H9 (cell line): ENCODE results near the gene PFDN5. TPM values are rescaled to one million over a fixed set of nuclear protein-coding genes. Genes with fewer than 3 reads are reported as not detected.

Experiments used
- DNase-seq: peaks from one replicate; pipeline ENCODE4 v3.0.0-alpha.2; 2017
- H2AFZ ChIP-seq: one replicate; pipeline ENCODE4 v1.6.1; 2013; ENCODE audit warnings: mild to moderate bottlenecking, low read length, control low read depth, moderate library complexity
- H2AK5ac ChIP-seq: 2 replicates; pipeline ENCODE4 v1.6.1; 2013; ENCODE audit warnings: low read length, control low read depth, mixed read lengths; ENCODE audit not compliant: insufficient read length
- H2BK120ac ChIP-seq: one replicate; pipeline ENCODE4 v1.6.1; 2013; ENCODE audit warnings: low read depth, mild to moderate bottlenecking, low read length, control low read depth, inconsistent platforms; ENCODE audit not compliant: poor library complexity, severe bottlenecking
- H2BK12ac ChIP-seq: 2 replicates; pipeline ENCODE4 v1.6.1; 2013; ENCODE audit warnings: low read length, control low read depth, mixed read lengths, low read depth; ENCODE audit not compliant: insufficient read length
- H2BK15ac ChIP-seq: 2 replicates; pipeline ENCODE4 v1.6.1; 2013; ENCODE audit warnings: low read depth, low read length, control low read depth
- H2BK20ac ChIP-seq: one replicate; pipeline ENCODE4 v1.6.1; 2013; ENCODE audit warnings: low read depth, mild to moderate bottlenecking, low read length, control low read depth, inconsistent platforms; ENCODE audit not compliant: poor library complexity, severe bottlenecking
- H2BK5ac ChIP-seq: 2 replicates; pipeline ENCODE4 v1.6.1; 2013; ENCODE audit warnings: low read length, control low read depth, mixed read lengths; ENCODE audit not compliant: insufficient read length
- H3K14ac ChIP-seq: 2 replicates; pipeline ENCODE4 v1.6.1; 2013; ENCODE audit warnings: low read length, control low read depth; ENCODE audit not compliant: insufficient read depth
- H3K18ac ChIP-seq: 2 replicates; pipeline ENCODE4 v1.6.1; 2013; ENCODE audit warnings: low read depth, mild to moderate bottlenecking, mixed read lengths, low read length, control low read depth; ENCODE audit not compliant: insufficient read length
- H3K23ac ChIP-seq: 2 replicates; pipeline ENCODE4 v1.6.1; 2013; ENCODE audit warnings: low read length, control low read depth, mixed read lengths, low read depth; ENCODE audit not compliant: insufficient read length
- H3K23me2 ChIP-seq: 2 replicates; pipeline ENCODE4 v1.6.1; 2013; ENCODE audit warnings: low read depth, mild to moderate bottlenecking, mixed read lengths, low read length, control low read depth; ENCODE audit not compliant: insufficient read length, poor library complexity, severe bottlenecking
- H3K27ac ChIP-seq: 2 replicates; pipeline ENCODE4 v1.5.1; 2013; ENCODE audit warnings: low read length, control low read depth, mixed read lengths, low read depth; ENCODE audit not compliant: insufficient read length
- H3K27me3 ChIP-seq: 2 replicates; pipeline ENCODE4 v1.6.1; 2013; ENCODE audit warnings: low read length, control low read depth, inconsistent platforms; ENCODE audit not compliant: insufficient read depth
- H3K4ac ChIP-seq: 2 replicates; pipeline ENCODE4 v1.6.1; 2013; ENCODE audit warnings: low read depth, mild to moderate bottlenecking, control low read depth, inconsistent platforms, low read length, moderate library complexity
- H3K4me1 ChIP-seq: 2 replicates; pipeline ENCODE4 v1.6.1; 2013; ENCODE audit warnings: low read length, control low read depth, inconsistent platforms; ENCODE audit not compliant: insufficient read depth
- H3K4me2 ChIP-seq: 2 replicates; pipeline ENCODE4 v1.6.1; 2013; ENCODE audit warnings: low read length, control low read depth, mixed read lengths; ENCODE audit not compliant: insufficient read length, insufficient read depth
- H3K56ac ChIP-seq: 2 replicates; pipeline ENCODE4 v1.6.1; 2013; ENCODE audit warnings: low read depth, mild to moderate bottlenecking, mixed read lengths, low read length, control low read depth; ENCODE audit not compliant: insufficient read length
- H3K79me1 ChIP-seq: 2 replicates; pipeline ENCODE4 v1.6.1; 2013; ENCODE audit warnings: low read depth, mild to moderate bottlenecking, moderate library complexity, low read length, control low read depth, inconsistent platforms; ENCODE audit not compliant: insufficient read depth, poor library complexity, severe bottlenecking
- H3K79me2 ChIP-seq: 2 replicates; pipeline ENCODE4 v1.6.1; 2013; ENCODE audit warnings: low read length, control low read depth, inconsistent platforms; ENCODE audit not compliant: insufficient read depth
- H3K9ac ChIP-seq: 2 replicates; pipeline ENCODE4 v1.6.1; 2013; ENCODE audit warnings: low read length, control low read depth, mixed read lengths; ENCODE audit not compliant: insufficient read length; ENCODE audit errors: extremely low read depth
- H3K9me3 ChIP-seq: one replicate; pipeline ENCODE4 v1.6.1; 2013; ENCODE audit warnings: low read depth, low read length, inconsistent platforms; ENCODE audit not compliant: control insufficient read depth
- H3T11ph ChIP-seq: one replicate; pipeline ENCODE4 v1.6.1; 2013; ENCODE audit warnings: mild to moderate bottlenecking, low read length, control low read depth, inconsistent platforms
- H4K20me1 ChIP-seq: one replicate; pipeline ENCODE4 v1.6.1; 2013; ENCODE audit not compliant: control insufficient read depth, insufficient read length, insufficient read depth
- H4K5ac ChIP-seq: 2 replicates; pipeline ENCODE4 v1.6.1; 2013; ENCODE audit warnings: low read depth, mild to moderate bottlenecking, mixed read lengths, low read length, control low read depth; ENCODE audit not compliant: insufficient read length
- H4K8ac ChIP-seq: replicated peaks from 2 replicates; pipeline ENCODE4 v1.6.1; 2013; ENCODE audit warnings: low read length, control low read depth, mixed read lengths, low read depth; ENCODE audit not compliant: insufficient read length
- H4K91ac ChIP-seq: 2 replicates; pipeline ENCODE4 v1.6.1; 2013; ENCODE audit warnings: low read depth, mild to moderate bottlenecking, moderate library complexity, mixed read lengths, low read length, control low read depth; ENCODE audit not compliant: insufficient read length
- H3K27ac Mint-ChIP-seq, 3 experiments: 2 replicates in 2 of 3; 3 replicates in 1 of 3; pipeline ENCODE4 v1.8.0; 2020 to 2021; ENCODE audit warnings: mixed read lengths in 3 of 3, mild to moderate bottlenecking in 1 of 3, moderate library complexity in 1 of 3
- H3K27me3 Mint-ChIP-seq: 2 replicates; pipeline ENCODE4 v1.8.0; 2021; ENCODE audit warnings: low read depth, mild to moderate bottlenecking, moderate library complexity, mixed read lengths
- H3K36me3 Mint-ChIP-seq, 3 experiments: 2 replicates in 2 of 3; 3 replicates in 1 of 3; pipeline ENCODE4 v1.8.0; 2020 to 2021; ENCODE audit warnings: low read depth in 3 of 3, mixed read lengths in 3 of 3; ENCODE audit not compliant: insufficient read depth in 1 of 3
- H3K4me1 Mint-ChIP-seq, 2 experiments: 2 replicates each; pipeline ENCODE4 v1.8.0; 2020; ENCODE audit warnings: mixed read lengths in 2 of 2
- H3K4me3 Mint-ChIP-seq, 2 experiments: 2 replicates in 1 of 2; 3 replicates in 1 of 2; pipeline ENCODE4 v1.8.0; 2020 to 2021; ENCODE audit warnings: mild to moderate bottlenecking in 2 of 2, mixed read lengths in 2 of 2, moderate library complexity in 1 of 2
- H3K9me3 Mint-ChIP-seq, 2 experiments: 2 replicates in 1 of 2; 3 replicates in 1 of 2; pipeline ENCODE4 v1.8.0; 2020; ENCODE audit warnings: mild to moderate bottlenecking in 2 of 2, mixed read lengths in 2 of 2, moderate library complexity in 1 of 2
- WGBS: extraction: QIAGEN DNeasy Blood & Tissue Kit; methylation state at CpG from one replicate; pipeline ENCODE4 v1.1.7; 2013; ENCODE audit warnings: missing lambda C conversion rate, low lambda C conversion rate, mixed read lengths; ENCODE audit not compliant: insufficient read length; ENCODE audit errors: extremely low coverage; 5-methylcytosine and 5-hydroxymethylcytosine counted together
- total RNA-seq: library from RNA; stranded (reverse); gene quantifications from 2 replicates; pipeline ENCODE4 v1.2.1, GENCODE V29; 2021
- TF ChIP-seq, protein P1 (sequence below): fragments of 200-600 bp; sonication (generic); conservative IDR thresholded peaks from 3 replicates; pipeline ENCODE4 v1.8.0; 2021; ENCODE audit warnings: antibody characterized with exemption, mild to moderate bottlenecking

The PFDN5 gene
- total RNA-seq, 1 experiment from 2014 or later, result 285 TPM

DNA sequence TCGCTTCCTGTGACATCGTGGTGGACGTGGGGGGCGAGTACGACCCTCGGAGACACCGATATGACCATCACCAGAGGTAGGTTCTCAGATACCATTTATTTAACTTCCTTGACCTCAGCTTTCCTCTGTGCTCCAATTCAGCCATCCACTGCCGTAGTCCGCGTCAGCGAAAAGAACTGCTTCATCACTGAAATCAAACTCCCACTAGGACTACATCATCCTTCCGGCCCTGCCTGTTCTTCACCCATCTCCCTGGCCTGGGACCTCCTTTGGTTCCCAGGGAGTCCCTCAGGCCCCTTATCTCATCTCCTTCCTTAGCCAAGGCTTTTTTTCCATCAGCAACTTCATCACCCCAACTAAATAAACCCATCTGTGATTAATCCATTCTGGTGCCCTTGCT, 4.8 kb downstream of the PFDN5 start:
- peak overlapping the region; percentile 83 for H3K4me2 ChIP-seq
- Mint-ChIP-seq H3K4me1 (peaks cover 12 to 25% of the 10 kb centered on the region in 2 experiments), H3K27ac (peak overlapping the region; percentile 1 to 93 (median 46); a peak in 5 of 7 replicates), H3K27me3 (peaks cover 1% of the 10 kb centered on the region; the same call in 1 of the 2 replicates), H3K36me3 (peaks cover 17 to 68% (median 51%) of the 10 kb centered on the region in 3 experiments; a peak in 6 of 7 replicates), H3K9me3 (no peaks in the 10 kb centered on the region; a peak in 1 of 5 replicates), H3K4me3 (peak overlapping the region; percentile 92 to 99)
- TF ChIP-seq, protein P1, sequence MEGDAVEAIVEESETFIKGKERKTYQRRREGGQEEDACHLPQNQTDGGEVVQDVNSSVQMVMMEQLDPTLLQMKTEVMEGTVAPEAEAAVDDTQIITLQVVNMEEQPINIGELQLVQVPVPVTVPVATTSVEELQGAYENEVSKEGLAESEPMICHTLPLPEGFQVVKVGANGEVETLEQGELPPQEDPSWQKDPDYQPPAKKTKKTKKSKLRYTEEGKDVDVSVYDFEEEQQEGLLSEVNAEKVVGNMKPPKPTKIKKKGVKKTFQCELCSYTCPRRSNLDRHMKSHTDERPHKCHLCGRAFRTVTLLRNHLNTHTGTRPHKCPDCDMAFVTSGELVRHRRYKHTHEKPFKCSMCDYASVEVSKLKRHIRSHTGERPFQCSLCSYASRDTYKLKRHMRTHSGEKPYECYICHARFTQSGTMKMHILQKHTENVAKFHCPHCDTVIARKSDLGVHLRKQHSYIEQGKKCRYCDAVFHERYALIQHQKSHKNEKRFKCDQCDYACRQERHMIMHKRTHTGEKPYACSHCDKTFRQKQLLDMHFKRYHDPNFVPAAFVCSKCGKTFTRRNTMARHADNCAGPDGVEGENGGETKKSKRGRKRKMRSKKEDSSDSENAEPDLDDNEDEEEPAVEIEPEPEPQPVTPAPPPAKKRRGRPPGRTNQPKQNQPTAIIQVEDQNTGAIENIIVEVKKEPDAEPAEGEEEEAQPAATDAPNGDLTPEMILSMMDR, result no peak
- no peak overlapping the region for H2BK15ac ChIP-seq
- no peak overlapping the region for H2BK5ac ChIP-seq
- H2AK5ac ChIP-seq, result no peak overlapping the region
- no peaks in the 10 kb centered on the region for H4K20me1 ChIP-seq
- H4K91ac ChIP-seq, result no peak overlapping the region
- H4K8ac ChIP-seq, result no peak overlapping the region
- H3T11ph ChIP-seq, result no peak overlapping the region
- no peak overlapping the region for H3K23ac ChIP-seq
- H2BK12ac ChIP-seq, result no peak overlapping the region
- DNase-seq, result no peak
- peaks cover 3% of the 10 kb centered on the region for H3K79me1 ChIP-seq
- no peaks in the 10 kb centered on the region for H3K9me3 ChIP-seq
- no peak overlapping the region for H2BK120ac ChIP-seq
- no peaks in the 10 kb centered on the region for H3K27me3 ChIP-seq
- no peak overlapping the region for H2AFZ ChIP-seq
- H3K4ac ChIP-seq, result no peak overlapping the region
- H3K27ac ChIP-seq, result no peak overlapping the region
- peak overlapping the region; percentile 73 for H3K9ac ChIP-seq
- H3K4me1 ChIP-seq, result no peaks in the 10 kb centered on the region
- peaks cover 5% of the 10 kb centered on the region; the same call in 1 of the 2 replicates for H3K79me2 ChIP-seq
- peaks cover 12% of the 10 kb centered on the region for H3K23me2 ChIP-seq
- no peak overlapping the region for H2BK20ac ChIP-seq
- H4K5ac ChIP-seq, result no peak overlapping the region
- no peak overlapping the region for H3K56ac ChIP-seq
- WGBS, result no CpG with 5 or more reads among the region's 12 CpGs
- H3K18ac ChIP-seq, result no peak overlapping the region
- no peak overlapping the region for H3K14ac ChIP-seq
